ENCODE data around the gene NAB2. TPM values are rescaled to one million over a fixed set of nuclear protein-coding genes. Genes with fewer than 3 reads are reported as not detected.

Gene NAB2
- total RNA-seq, 1 donor from 2014 or later = 44.5 TPM

DNA sequence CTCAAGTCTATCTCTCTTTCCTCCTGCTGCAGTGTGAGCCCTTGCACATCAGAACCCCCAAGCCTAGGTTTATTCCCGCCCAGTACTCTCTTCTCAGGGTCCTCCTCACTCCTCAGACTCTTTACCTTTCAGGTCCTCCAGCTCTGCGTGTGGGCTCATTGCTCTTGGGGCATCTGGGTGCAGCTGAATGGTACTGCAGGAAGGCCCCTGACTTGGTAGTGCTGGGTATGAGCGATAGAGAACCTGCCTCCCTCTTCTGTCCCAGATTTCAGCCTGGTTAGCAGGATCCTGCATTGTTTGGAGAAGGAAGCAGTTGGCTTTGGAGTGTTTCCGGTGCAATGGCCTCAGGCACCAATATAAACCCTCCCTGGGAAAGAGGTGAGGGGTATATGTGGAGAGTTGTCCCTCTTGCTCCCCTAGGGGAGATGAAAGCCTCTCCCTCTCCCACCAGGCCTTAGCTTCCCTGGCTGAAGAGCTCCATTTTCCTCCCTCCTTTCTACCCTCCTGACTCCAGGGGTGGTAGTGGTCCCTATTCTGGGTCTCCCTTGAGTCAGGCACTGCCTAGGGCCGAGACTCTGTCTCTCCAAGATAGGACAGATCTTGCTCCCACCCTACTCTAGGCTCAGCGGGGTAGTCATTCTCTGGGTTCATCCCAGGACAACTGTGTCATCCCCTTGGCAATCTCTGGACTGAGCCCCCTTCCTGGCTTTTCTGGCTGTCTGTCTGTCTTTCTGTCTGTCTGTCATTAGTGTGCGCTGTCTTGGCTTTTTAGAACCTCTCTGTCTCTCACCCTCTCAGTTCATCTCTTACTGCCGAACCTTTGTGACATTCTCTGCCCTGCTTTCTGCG, 43.2 kb downstream of the NAB2 start:
- DNase-seq = no peak

GRCh38 chr12:57133013-57133569, 44.2 kb downstream of the NAB2 start:
- no peak for DNase-seq

DNA sequence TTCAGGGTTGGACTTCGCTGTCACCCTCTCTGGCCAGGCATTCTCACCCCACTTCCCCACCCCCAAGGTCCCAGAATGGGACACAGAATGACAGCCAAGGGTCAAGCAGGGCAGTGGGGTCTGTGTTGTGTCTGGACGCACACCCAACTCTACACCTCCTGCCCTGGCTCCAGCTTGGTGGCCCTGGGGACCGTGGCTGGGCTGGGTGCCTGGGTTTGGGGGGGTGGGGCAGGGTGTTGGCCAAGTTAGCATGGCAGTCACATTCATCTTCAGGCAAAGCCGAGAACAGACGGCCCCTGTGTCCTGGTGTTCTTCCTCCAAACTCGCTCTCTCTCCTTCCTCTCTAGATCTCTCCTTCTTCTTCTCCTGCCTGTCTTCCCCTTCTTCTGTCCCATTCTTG, 45.0 kb downstream of the NAB2 start:
- DNase-seq = no peak

DNA sequence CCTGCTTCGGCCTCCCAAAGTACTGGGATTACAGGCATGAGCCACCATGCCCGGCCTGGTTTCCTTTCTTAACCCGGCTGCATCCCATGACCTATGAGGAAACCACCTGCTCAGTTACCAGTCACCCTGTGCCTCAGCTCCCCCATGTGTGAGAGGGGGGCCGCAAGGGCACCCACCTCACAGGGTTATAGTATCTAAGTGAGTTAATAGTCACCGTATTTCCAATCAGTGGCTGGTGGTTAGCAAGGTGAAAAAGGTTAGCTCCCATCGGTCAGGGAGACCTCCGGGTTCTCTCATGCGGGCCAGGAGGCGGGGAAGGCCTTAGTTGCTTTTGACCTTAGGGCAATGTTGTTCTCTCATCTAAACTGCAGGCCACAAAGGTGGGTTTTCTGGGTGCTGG, 46.0 kb downstream of the NAB2 start:
- DNase-seq = no peak

- DNase-seq = peak; percentile 93
Observed at GRCh38 chr12:57135527-57136326, 46.8 kb downstream of the NAB2 start.

- DNase-seq = peak; percentile 66
Observed at GRCh38 chr12:57138526-57139272, 49.8 kb downstream of the NAB2 start.

- no peak for DNase-seq
Observed at GRCh38 chr12:57139796-57140649, 51.1 kb downstream of the NAB2 start.

DNA sequence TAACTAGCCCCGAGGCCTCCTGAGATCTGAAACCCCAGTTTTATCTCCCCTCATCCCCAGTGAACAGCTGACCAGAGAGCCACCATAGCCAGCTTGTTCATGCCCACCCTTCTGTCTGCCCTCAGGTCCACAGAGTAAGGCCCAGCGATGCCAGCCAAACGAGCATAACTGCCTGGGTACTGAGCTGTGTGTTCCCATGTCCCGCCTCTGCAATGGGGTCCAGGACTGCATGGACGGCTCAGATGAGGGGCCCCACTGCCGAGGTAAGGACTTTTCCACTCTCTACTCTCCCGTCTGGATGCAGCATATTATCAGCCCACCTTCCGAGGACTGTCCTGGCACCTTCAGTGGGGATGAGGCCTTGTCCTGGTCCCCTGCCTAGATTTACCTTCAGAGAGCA, 52.3 kb downstream of the NAB2 start:
- no peak for DNase-seq

DNA sequence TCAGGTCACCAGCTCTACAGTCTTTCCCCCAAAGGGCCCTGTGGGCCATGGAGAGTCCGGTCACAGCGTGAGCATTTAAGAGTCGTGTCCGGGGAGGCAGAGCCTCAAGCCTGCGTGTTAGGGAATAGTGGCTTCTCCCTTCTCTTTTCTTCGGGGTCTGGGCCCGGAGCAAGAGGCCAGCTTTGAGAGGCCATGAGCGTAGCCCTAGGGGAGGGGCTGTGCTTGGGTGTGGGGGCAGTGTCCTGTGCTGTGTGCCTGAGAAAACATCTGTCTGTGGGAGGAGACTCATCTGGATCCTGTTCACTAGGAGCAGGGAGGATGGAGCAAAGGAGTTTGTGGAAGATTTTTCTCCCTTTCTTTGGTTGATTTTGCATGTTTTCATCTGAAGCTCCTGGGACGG, 53.2 kb downstream of the NAB2 start:
- DNase-seq = peak; percentile 41

GRCh38 chr12:57142727-57143126, 53.8 kb downstream of the NAB2 start:
- DNase-seq = no peak

GRCh38 chr12:57143454-57143853, 54.5 kb downstream of the NAB2 start:
- no peak for DNase-seq

Other genes with a start within 250 kb of the NAB2 start
- 0.51 TPM for gene SDR9C7, start 154.7 kb upstream of the NAB2 start, total RNA-seq
- 1.3 TPM for gene RDH16, start 131.5 kb upstream of the NAB2 start, total RNA-seq
- 6.4 TPM for gene ZBTB39, start 82.6 kb upstream of the NAB2 start, total RNA-seq
- gene TAC3, start 72.6 kb upstream of the NAB2 start, total RNA-seq = not detected
- gene MYO1A, start 39.0 kb upstream of the NAB2 start, total RNA-seq = not detected
- 16.5 TPM for gene NEMP1, start 10.3 kb upstream of the NAB2 start, total RNA-seq
- gene STAT6, start 22.2 kb downstream of the NAB2 start, total RNA-seq = 59.1 TPM
- 221 TPM for gene LRP1, start 39.4 kb downstream of the NAB2 start, total RNA-seq
- gene LRP1-AS, start 58.5 kb downstream of the NAB2 start, total RNA-seq = not detected
- gene NXPH4, start 127.7 kb downstream of the NAB2 start, total RNA-seq = 1.3 TPM
- gene SHMT2, start 140.6 kb downstream of the NAB2 start, total RNA-seq = 70.1 TPM
- 310 TPM for gene STAC3, start 162.1 kb downstream of the NAB2 start, total RNA-seq

All from tongue (tissue), 2 donors.